ENCODE results near the gene ZNF536. TPM values are rescaled to one million over a fixed set of nuclear protein-coding genes. Genes with fewer than 3 reads are reported as not detected.

Gene ZNF536
- total and polyA plus RNA-seq, 2 donors (not counting 3 experiments of a cell fraction or from before 2014, with no cell fraction given): not detected

DNA sequence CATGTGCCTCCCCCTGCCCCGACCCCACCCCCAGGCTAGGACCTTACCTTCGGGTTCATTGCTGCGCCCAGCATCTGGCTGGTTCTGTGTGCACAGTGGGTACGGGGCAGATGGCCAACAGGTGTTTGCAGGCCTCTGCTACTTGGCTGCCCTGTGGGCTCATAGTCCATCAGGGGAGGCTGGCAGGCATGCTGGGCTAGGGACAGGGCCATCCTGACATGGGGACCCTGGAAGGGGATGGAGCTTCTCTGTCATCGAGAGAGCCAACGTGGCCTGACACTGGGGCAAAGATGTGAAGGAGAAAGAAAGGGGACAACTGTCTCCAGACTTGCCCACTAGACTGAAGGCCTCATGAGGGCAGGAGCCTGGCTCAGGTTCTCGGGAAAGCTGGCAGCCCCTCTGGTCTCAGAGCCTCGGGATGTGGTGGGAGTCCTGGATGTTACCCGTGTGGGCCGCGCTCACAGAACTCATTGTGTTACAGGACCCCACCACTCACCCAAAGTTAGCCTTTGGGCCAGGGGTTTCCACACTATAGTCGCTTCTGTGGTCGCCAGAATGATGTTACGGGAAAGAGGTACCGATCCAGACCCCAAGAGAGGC, 4.7 kb downstream of the ZNF536 start:
- CTCF ChIA-PET: no interaction called here

More for the DNA sequence above, 4.7 kb downstream of the ZNF536 start:
- no peaks in the 10 kb centered on the region for H3K9me1 ChIP-seq (replicated peaks; ENCODE audit: control insufficient read depth, extremely low read depth, insufficient read depth, low read length)
- H3K9me3 ChIP-seq (replicated peaks; ENCODE audit: control insufficient read depth, insufficient read depth, low read length): no peaks in the 10 kb centered on the region
- H3K27ac ChIP-seq (ENCODE audit: insufficient read depth, low read depth, low read length): no peak overlapping the region
- H3K79me2 ChIP-seq (ENCODE audit: control insufficient read depth, insufficient read depth, low read length): no peaks in the 10 kb centered on the region
- no TSS peak for BruUV-seq (replicated peaks)
- no peaks in the 10 kb centered on the region for H4K20me1 ChIP-seq (replicated peaks; ENCODE audit: control insufficient read depth, extremely low read depth, insufficient read depth, low read length)
- no peak overlapping the region for H3K9ac ChIP-seq (replicated peaks; ENCODE audit: extremely low read depth, insufficient read depth, low read length)
- dilution Hi-C loops (cut with MboI; ENCODE audit: extremely low pct_ligation_motif_present, low sequenced_read_pairs) (no loop called here), intact Hi-C loops (cut with micrococcal nuclease) (no loop called here)
- FAIRE-seq (no peak), DNase-seq (ENCODE audit: low read depth, low spot score) (no peak)
- no peaks in the 10 kb centered on the region for H3K27me3 ChIP-seq (ENCODE audit: control insufficient read depth in 2 of 2, insufficient read depth in 2 of 2, low read length in 2 of 2)
- POLR2A ChIA-PET: no interaction called here
- no peak for TF ChIP-seq MYC (IDR thresholded peaks at IDR 0.05; ENCODE audit: low read depth, low read length)
- TF ChIP-seq POLR2A (IDR thresholded peaks at IDR 0.05; ENCODE audit: low read depth, low read length): no peak
- TF ChIP-seq EZH2 (IDR thresholded peaks at IDR 0.05; ENCODE audit: borderline replicate concordance, low read depth, low read length, severe bottlenecking): no peak
- TF ChIP-seq JUN (IDR thresholded peaks at IDR 0.05; ENCODE audit: borderline replicate concordance, insufficient read depth, insufficient read length, low read depth): no peak
- no peak for TF ChIP-seq POLR2AphosphoS5 (IDR thresholded peaks at IDR 0.05; ENCODE audit: insufficient read depth, low read depth, low read length)
- no peak for TF ChIP-seq GATA2 (IDR thresholded peaks at IDR 0.05; ENCODE audit: insufficient read depth, insufficient read length, low read depth, low read length)
- TF ChIP-seq, protein P1, sequence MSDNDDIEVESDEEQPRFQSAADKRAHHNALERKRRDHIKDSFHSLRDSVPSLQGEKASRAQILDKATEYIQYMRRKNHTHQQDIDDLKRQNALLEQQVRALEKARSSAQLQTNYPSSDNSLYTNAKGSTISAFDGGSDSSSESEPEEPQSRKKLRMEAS (IDR thresholded peaks at IDR 0.05; ENCODE audit: insufficient read depth, insufficient read length): no peak
- TF ChIP-seq, protein P2, sequence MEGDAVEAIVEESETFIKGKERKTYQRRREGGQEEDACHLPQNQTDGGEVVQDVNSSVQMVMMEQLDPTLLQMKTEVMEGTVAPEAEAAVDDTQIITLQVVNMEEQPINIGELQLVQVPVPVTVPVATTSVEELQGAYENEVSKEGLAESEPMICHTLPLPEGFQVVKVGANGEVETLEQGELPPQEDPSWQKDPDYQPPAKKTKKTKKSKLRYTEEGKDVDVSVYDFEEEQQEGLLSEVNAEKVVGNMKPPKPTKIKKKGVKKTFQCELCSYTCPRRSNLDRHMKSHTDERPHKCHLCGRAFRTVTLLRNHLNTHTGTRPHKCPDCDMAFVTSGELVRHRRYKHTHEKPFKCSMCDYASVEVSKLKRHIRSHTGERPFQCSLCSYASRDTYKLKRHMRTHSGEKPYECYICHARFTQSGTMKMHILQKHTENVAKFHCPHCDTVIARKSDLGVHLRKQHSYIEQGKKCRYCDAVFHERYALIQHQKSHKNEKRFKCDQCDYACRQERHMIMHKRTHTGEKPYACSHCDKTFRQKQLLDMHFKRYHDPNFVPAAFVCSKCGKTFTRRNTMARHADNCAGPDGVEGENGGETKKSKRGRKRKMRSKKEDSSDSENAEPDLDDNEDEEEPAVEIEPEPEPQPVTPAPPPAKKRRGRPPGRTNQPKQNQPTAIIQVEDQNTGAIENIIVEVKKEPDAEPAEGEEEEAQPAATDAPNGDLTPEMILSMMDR (IDR thresholded peaks at IDR 0.05; ENCODE audit: extremely low read depth in 1 of 2, insufficient read depth in 1 of 2, low read depth in 1 of 2, low read length in 2 of 2): no peak
- TF ChIP-seq FOS (IDR thresholded peaks at IDR 0.05; ENCODE audit: borderline replicate concordance, insufficient read depth, low read length): no peak
- no peaks in the 10 kb centered on the region for H3K4me1 ChIP-seq (ENCODE audit: control insufficient read depth, extremely low read depth, insufficient read depth, low read length)
- H3K4me2 ChIP-seq (ENCODE audit: insufficient read depth, low read length): no peak overlapping the region
- H3K36me3 ChIP-seq (ENCODE audit: control insufficient read depth in 2 of 2, extremely low read depth in 1 of 2, insufficient read depth in 2 of 2, low read length in 2 of 2): no peaks in the 10 kb centered on the region
- no peak overlapping the region for H2AFZ ChIP-seq (ENCODE audit: low read depth, low read length)
- H3K4me3 ChIP-seq (replicated peaks in 1 of 3; ENCODE audit: insufficient read depth in 1 of 3, low read depth in 1 of 3, low read length in 3 of 3): no peak overlapping the region
